ENCODE results near the gene IGLL5.

GRCh38 chr22:22896601-22897000, 9.0 kb downstream of the IGLL5 start:
- TF ChIP-seq POLR2A (IDR thresholded peaks at IDR 0.05) (no peak), CTCF (IDR thresholded peaks at IDR 0.05) (no peak)
